Fibroblast of lung (primary cell): ENCODE results near the gene HABP4. TPM values are rescaled to one million over a fixed set of nuclear protein-coding genes. Genes with fewer than 3 reads are reported as not detected.

Experiments
- DNase-seq, 2 donors: peaks; one replicate each; pipeline versions ENCODE4 v3.0.0 to v3.0.0-alpha.2; 2010; ENCODE audit warnings: low read depth in 2 of 2
- H2AFZ ChIP-seq: 2 replicates; pipeline ENCODE4 v1.5.1; 2012; ENCODE audit warnings: low read length, control low read depth, inconsistent platforms
- H3K27ac ChIP-seq: 2 replicates; pipeline ENCODE4 v1.5.1; 2011; ENCODE audit warnings: low read length, control low read depth; ENCODE audit not compliant: insufficient read depth
- H3K27me3 ChIP-seq: 2 replicates; pipeline ENCODE4 v1.5.1; 2011; ENCODE audit warnings: mild to moderate bottlenecking, low read length; ENCODE audit not compliant: control insufficient read depth, insufficient read depth
- H3K36me3 ChIP-seq: 2 replicates; pipeline ENCODE4 v1.5.1; 2011; ENCODE audit warnings: low read length; ENCODE audit not compliant: control insufficient read depth, insufficient read depth
- H3K4me1 ChIP-seq: 2 replicates; pipeline ENCODE4 v1.5.1; 2011; ENCODE audit warnings: low read length; ENCODE audit not compliant: control insufficient read depth, insufficient read depth; ENCODE audit errors: extremely low read depth
- H3K4me2 ChIP-seq: 2 replicates; pipeline ENCODE4 v1.5.1; 2011; ENCODE audit warnings: low read length, control low read depth; ENCODE audit not compliant: insufficient read depth; ENCODE audit errors: extremely low read depth
- H3K4me3 ChIP-seq, 4 experiments: fragments of 200-600 bp in 1 of 4; sonication (generic) in 1 of 4; replicated peaks in 1 of 4; 2 replicates each; pipeline ENCODE4 v1.5.1; 2011 to 2016; ENCODE audit warnings: low read length in 4 of 4, low read depth in 3 of 4, mild to moderate bottlenecking in 3 of 4, control low read depth in 2 of 4, inconsistent platforms in 1 of 4, mixed read lengths in 1 of 4; ENCODE audit not compliant: insufficient read depth in 1 of 4; ENCODE audit errors: control extremely low read depth in 1 of 4
- H3K79me2 ChIP-seq: 2 replicates; pipeline ENCODE4 v1.5.1; 2012; ENCODE audit warnings: mild to moderate bottlenecking, low read length, inconsistent platforms; ENCODE audit not compliant: control insufficient read depth, insufficient read depth
- H3K9ac ChIP-seq: 2 replicates; pipeline ENCODE4 v1.5.1; 2011; ENCODE audit warnings: mild to moderate bottlenecking, low read length, control low read depth; ENCODE audit not compliant: insufficient read depth
- H3K9me3 ChIP-seq: 2 replicates; pipeline ENCODE4 v1.5.1; 2012; ENCODE audit warnings: low read depth, low read length; ENCODE audit not compliant: control insufficient read depth, insufficient read depth
- H4K20me1 ChIP-seq: 2 replicates; pipeline ENCODE4 v1.5.1; 2011; ENCODE audit warnings: low read length; ENCODE audit not compliant: control insufficient read depth, insufficient read depth; ENCODE audit errors: extremely low read depth
- CTCF ChIP-seq, 2 donors: IDR thresholded peaks in 1 of 2; conservative IDR thresholded peaks in 1 of 2; 1 replicate in 1 of 2; 2 replicates in 1 of 2; pipeline ENCODE4 v1.5.1; 2011 to 2012; ENCODE audit warnings: low read length in 2 of 2, control low read depth in 1 of 2, inconsistent platforms in 1 of 2, low read depth in 1 of 2, mild to moderate bottlenecking in 1 of 2
- EZH2 ChIP-seq: IDR thresholded peaks from 2 replicates; pipeline ENCODE4 v1.5.1; 2012; ENCODE audit warnings: low read length, control low read depth, mild to moderate bottlenecking; ENCODE audit errors: missing control alignments
- polyA plus RNA-seq, 2 donors: library from polyadenylated mRNA; depleted of rRNA in 1 of 2; stranded (reverse) in 1 of 2; unstranded in 1 of 2; fragments of >200 nt; gene quantifications; 2 replicates each; pipeline ENCODE4 v1.2.1, GENCODE V29; 2011 to 2012; ENCODE audit warnings: missing spikeins in 1 of 2
- total RNA-seq: library from RNA; depleted of rRNA; stranded (reverse); fragments of >200 nt; gene quantifications from 2 replicates; pipeline ENCODE4 v1.2.1, GENCODE V29; 2014

The HABP4 gene
- total and polyA plus RNA-seq, 2 donors (not counting 1 experiment from before 2014, with no cell fraction given) = 28.7 to 31.4 TPM

GRCh38 chr9:96483197-96483596, 33.2 kb downstream of the HABP4 start:
- H3K27ac ChIP-seq = no peak overlapping the region
- H3K9ac ChIP-seq = no peak overlapping the region
- H3K9me3 ChIP-seq = no peaks in the 10 kb centered on the region
- no peaks in the 10 kb centered on the region for H3K79me2 ChIP-seq
- no peak overlapping the region for H3K4me3 ChIP-seq
- H3K36me3 ChIP-seq = peaks cover 3% of the 10 kb centered on the region
- peaks cover 21% of the 10 kb centered on the region for H3K4me1 ChIP-seq
- no peak overlapping the region for H2AFZ ChIP-seq
- H3K4me2 ChIP-seq = no peak overlapping the region
- DNase-seq = no peak
- TF ChIP-seq CTCF (conservative IDR thresholded peaks at IDR 0.05 in 1 of 2, IDR thresholded peaks at IDR 0.05 in 1 of 2; ENCODE audit: low read depth in 1 of 2, low read length in 2 of 2) = no peak
- no peak for TF ChIP-seq EZH2
- no peaks in the 10 kb centered on the region for H4K20me1 ChIP-seq
- H3K27me3 ChIP-seq = no peaks in the 10 kb centered on the region

GRCh38 chr9:96483733-96484390, 33.9 kb downstream of the HABP4 start:
- Histone ChIP-seq H4K20me1 (no peaks in the 10 kb centered on the region), H2AFZ (no peak overlapping the region), H3K27ac (no peak overlapping the region), H3K4me3 (no peak overlapping the region), H3K79me2 (no peaks in the 10 kb centered on the region), H3K9ac (no peak overlapping the region), H3K4me2 (no peak overlapping the region), H3K4me1 (peaks cover 18% of the 10 kb centered on the region), H3K27me3 (no peaks in the 10 kb centered on the region), H3K9me3 (no peaks in the 10 kb centered on the region), H3K36me3 (peaks cover 3% of the 10 kb centered on the region)
- TF ChIP-seq EZH2 (no peak), CTCF (conservative IDR thresholded peaks at IDR 0.05 in 1 of 2, IDR thresholded peaks at IDR 0.05 in 1 of 2; ENCODE audit: low read depth in 1 of 2, low read length in 2 of 2) (no peak)
- no peak for DNase-seq

GRCh38 chr9:96484521-96484931, 34.6 kb downstream of the HABP4 start:
- no peak overlapping the region for H3K4me3 ChIP-seq
- no peaks in the 10 kb centered on the region for H3K27me3 ChIP-seq
- H2AFZ ChIP-seq = no peak overlapping the region
- peak in 1 of 2 donors; percentile 18 for DNase-seq
- no peak overlapping the region for H3K4me2 ChIP-seq
- peaks cover 15% of the 10 kb centered on the region for H3K4me1 ChIP-seq
- H3K79me2 ChIP-seq = no peaks in the 10 kb centered on the region
- TF ChIP-seq CTCF (conservative IDR thresholded peaks at IDR 0.05 in 1 of 2, IDR thresholded peaks at IDR 0.05 in 1 of 2; ENCODE audit: low read depth in 1 of 2, low read length in 2 of 2) = no peak
- no peak for TF ChIP-seq EZH2
- H3K9ac ChIP-seq = no peak overlapping the region
- H4K20me1 ChIP-seq = no peaks in the 10 kb centered on the region
- H3K9me3 ChIP-seq = no peaks in the 10 kb centered on the region
- peaks cover 7% of the 10 kb centered on the region for H3K36me3 ChIP-seq
- H3K27ac ChIP-seq = no peak overlapping the region
